ENCODE data around the gene GRIN3B. TPM values are rescaled to one million over a fixed set of nuclear protein-coding genes. Genes with fewer than 3 reads are reported as not detected.

The GRIN3B gene
- total and polyA plus RNA-seq, 2 of the 4 experiments (the other 2 are of a cell fraction): under 0.01 to 0.91 TPM

DNA sequence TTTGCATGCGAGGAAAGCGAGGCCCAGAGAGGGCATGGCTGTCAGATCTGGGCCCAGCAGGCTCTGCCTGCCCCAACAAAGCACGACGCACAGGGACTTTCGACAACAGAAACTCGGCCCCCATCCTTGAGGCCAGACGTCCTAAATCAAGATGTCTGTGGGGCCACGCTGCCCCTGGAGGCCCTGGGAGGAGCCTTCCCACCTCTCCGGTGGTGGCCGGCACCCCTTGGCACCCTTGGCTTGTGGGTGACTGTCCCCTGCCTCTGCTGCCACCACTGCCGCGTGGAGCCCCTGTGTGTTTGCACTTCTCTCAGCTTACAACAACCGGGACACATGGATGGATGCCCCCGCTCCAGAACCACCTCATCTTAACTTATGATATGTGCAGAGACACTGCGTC, 11.7 kb upstream of the GRIN3B start:
- H3K27me3 ChIP-seq (ENCODE audit: control insufficient read depth, insufficient read depth, low read length): no peaks in the 10 kb centered on the region

More for the DNA sequence above, 11.7 kb upstream of the GRIN3B start:
- no peak for TF ChIP-seq BHLHE40 (IDR thresholded peaks at IDR 0.05; ENCODE audit: low read depth, low read length)
- TF ChIP-seq RAD21 (IDR thresholded peaks at IDR 0.05; ENCODE audit: low read length): no peak
- TF ChIP-seq RFX5 (IDR thresholded peaks at IDR 0.05; ENCODE audit: low read depth, low read length): no peak
- ATAC-seq (ENCODE audit: low read depth): no peak
- Histone ChIP-seq H2BK15ac (ENCODE audit: low read depth, low read length) (no peak overlapping the region), H3K4me1 (ENCODE audit: control insufficient read depth, insufficient read depth, low read length) (peaks cover 4% of the 10 kb centered on the region), H2AFZ (replicated peaks; ENCODE audit: low read length, poor library complexity) (no peak overlapping the region), H4K5ac (ENCODE audit: low read depth, low read length) (no peak overlapping the region), H3K9ac (ENCODE audit: low read depth, low read length) (no peak overlapping the region), H3K9me3 (ENCODE audit: control insufficient read depth, insufficient read depth, low read length) (no peaks in the 10 kb centered on the region), H3K23ac (ENCODE audit: low read depth, low read length) (no peak overlapping the region), H3K27ac (ENCODE audit: insufficient read depth, low read length) (no peak overlapping the region), H2BK5ac (ENCODE audit: low read depth, low read length, poor library complexity, severe bottlenecking) (no peak overlapping the region), H2BK20ac (ENCODE audit: low read depth, low read length) (no peak overlapping the region), H4K91ac (ENCODE audit: insufficient read depth, low read depth, low read length) (no peak overlapping the region), H3K36me3 (ENCODE audit: control insufficient read depth, insufficient read depth, low read length) (peaks cover 44% of the 10 kb centered on the region), H3K14ac (replicated peaks; ENCODE audit: low read depth, low read length) (no peak overlapping the region), H3K79me1 (ENCODE audit: low read depth in 1 of 2, low read length in 2 of 2) (peaks cover 5 to 34% of the 10 kb centered on the region in 2 experiments), H4K8ac (ENCODE audit: low read depth in 2 of 2, low read length in 2 of 2) (no peak overlapping the region), H3K18ac (ENCODE audit: low read depth, low read length) (no peak overlapping the region), H4K20me1 (ENCODE audit: insufficient read depth, low read length) (peaks cover 7% of the 10 kb centered on the region), H3K4ac (ENCODE audit: low read depth, low read length) (no peak overlapping the region), H2BK120ac (ENCODE audit: low read depth, low read length) (no peak overlapping the region), H2AK9ac (replicated peaks; ENCODE audit: low read depth, low read length, poor library complexity) (no peak overlapping the region), H3K9me1 (ENCODE audit: insufficient read depth, low read length) (0 out of 2 replicates have a peak, but pooled peaks cover 4% of the 10 kb centered on the region), H3K4me2 (ENCODE audit: low read depth, low read length) (no peak overlapping the region), H2AK5ac (ENCODE audit: low read depth, low read length) (no peak overlapping the region), H3K4me3 (ENCODE audit: insufficient read depth, low read depth, low read length) (no peak overlapping the region), H3K56ac (ENCODE audit: extremely low read depth, insufficient read depth, low read length) (no peak overlapping the region)
- DNase-seq: no peak
- ChIA-PET POLR2A (ENCODE audit: unreplicated experiment) (no interaction called here), CTCF (no interaction called here)
- dilution Hi-C loops (cut with HindIII; ENCODE audit: low sequenced_read_pairs, unreplicated experiment): no loop called here
- in situ Hi-C loops (cut with MboI; ENCODE audit: low sequenced_read_pairs): loop anchor here (10.0 kb wide), 1 partner anchor 224 kb away; no protein-coding TSS in a partner anchor
- BruUV-seq (replicated peaks): no TSS peak
- whole genome bisulfite sequencing, 2 experiments (ENCODE audit: extremely low coverage in 2 of 2, insufficient read length in 1 of 2): 90% methylated on average over 10 of the region's 15 CpGs; no CpG with 5 or more reads in 1 of the 2 experiments
- intact Hi-C loops (cut with micrococcal nuclease): no loop called here

All from IMR-90 (cell line).